ENCODE results near the gene TRIM9.

GRCh38 chr14:50948205-50948604 is 146.7 kb downstream of the TRIM9 start:
- TF ChIP-seq CTCF (conservative IDR thresholded peaks at IDR 0.05; ENCODE audit: low read depth in 2 of 2) (no peak), POLR2AphosphoS5 (IDR thresholded peaks at IDR 0.05; ENCODE audit: low read depth) (no peak), EZH2 (IDR thresholded peaks at IDR 0.05; ENCODE audit: low read depth, unreplicated experiment) (no peak), EZH2phosphoT487 (IDR thresholded peaks at IDR 0.05; ENCODE audit: unreplicated experiment) (no peak), REST (IDR thresholded peaks at IDR 0.05; ENCODE audit: unreplicated experiment) (no peak), STAT1 (IDR thresholded peaks at IDR 0.05; ENCODE audit: unreplicated experiment) (no peak)
